GM12878 (cell line): ENCODE results near the gene CIROP. TPM values are rescaled to one million over a fixed set of nuclear protein-coding genes. Genes with fewer than 3 reads are reported as not detected.

Experiments used
- BRCA1 ChIP-seq: IDR thresholded peaks from 2 replicates; pipeline ENCODE4 v1.6.1; 2011; ENCODE audit warnings: low read depth, low read length, improper control_type of control experiment
- DPF2 ChIP-seq: fragments of 450-650 bp; IDR thresholded peaks from 2 replicates; pipeline ENCODE4 v1.6.1; 2017; ENCODE audit warnings: mild to moderate bottlenecking
- IKZF2 ChIP-seq, 2 experiments: fragments of 450-650 bp; IDR thresholded peaks; 2 replicates each; pipeline ENCODE4 v1.6.1; 2017; ENCODE audit warnings: mild to moderate bottlenecking in 2 of 2, moderate library complexity in 2 of 2
- LARP7 ChIP-seq: fragments of 450-650 bp; IDR thresholded peaks from 2 replicates; pipeline ENCODE4 v1.6.1; 2017; ENCODE audit warnings: mild to moderate bottlenecking
- NBN ChIP-seq: fragments of 450-650 bp; IDR thresholded peaks from 2 replicates; pipeline ENCODE4 v1.6.1; 2016
- NFYA ChIP-seq: IDR thresholded peaks from 2 replicates; pipeline ENCODE4 v1.6.1; 2011; ENCODE audit warnings: low read depth, mild to moderate bottlenecking, low read length, improper control_type of control experiment, borderline replicate concordance
- NR2F1 ChIP-seq: fragments of 450-650 bp; conservative IDR thresholded peaks from 2 replicates; pipeline ENCODE4 v1.6.1; 2017; ENCODE audit warnings: mild to moderate bottlenecking
- PML ChIP-seq: IDR thresholded peaks from 2 replicates; pipeline ENCODE4 v1.6.1; 2012; ENCODE audit warnings: low read length, inconsistent platforms
- POLR2AphosphoS2 ChIP-seq: IDR thresholded peaks from 2 replicates; pipeline ENCODE4 v1.6.1; 2011; ENCODE audit warnings: low read depth, mild to moderate bottlenecking, low read length, improper control_type of control experiment, moderate library complexity
- RAD51 ChIP-seq: fragments of 450-650 bp; IDR thresholded peaks from 2 replicates; pipeline ENCODE4 v1.6.1; 2016; ENCODE audit warnings: moderate library complexity, mild to moderate bottlenecking, inconsistent platforms
- SMC3 ChIP-seq: IDR thresholded peaks from 2 replicates; pipeline ENCODE4 v1.6.1; 2011; ENCODE audit warnings: low read length, improper control_type of control experiment, borderline replicate concordance
- SRF ChIP-seq, 2 experiments: IDR thresholded peaks; 2 replicates each; pipeline ENCODE4 v1.6.1; 2011; ENCODE audit warnings: low read depth in 2 of 2, low read length in 2 of 2, mild to moderate bottlenecking in 1 of 2, moderate library complexity in 1 of 2
- TCF12 ChIP-seq: IDR thresholded peaks from 2 replicates; pipeline ENCODE4 v1.6.1; 2011; ENCODE audit warnings: low read depth, mild to moderate bottlenecking, low read length
- WRNIP1 ChIP-seq: IDR thresholded peaks from 2 replicates; pipeline ENCODE4 v1.6.1; 2011; ENCODE audit warnings: low read depth, low read length, improper control_type of control experiment, borderline replicate concordance
- polyA plus RNA-seq, 11 experiments: library from polyadenylated mRNA; depleted of rRNA in 4 of 11; unstranded in 6 of 11; stranded (reverse) in 5 of 11; fragments of >200 nt; fragmentation: Nextera tagmentation in 4 of 11; fragmentation: Illumina TruSeq in 1 of 11; extraction: Ambion mirVana in 4 of 11; extraction: Trizol in 1 of 11; gene quantifications; 1 replicate in 1 of 11; 2 replicates in 10 of 11; pipeline versions ENCODE4 v1.2.1 to v1.2.3, GENCODE V29; 2011 to 2016; ENCODE audit warnings: inconsistent platforms in 2 of 11, missing spikeins in 2 of 11, low read depth in 1 of 11
- total RNA-seq, 4 experiments: library from RNA; depleted of rRNA in 3 of 4; stranded (reverse); fragments of >200 nt in 3 of 4; fragmentation: Illumina TruSeq in 1 of 4; extraction: Trizol in 1 of 4; gene quantifications; 2 replicates each; pipeline versions ENCODE4 v1.2.1 to v1.2.3, GENCODE V29; 2013 to 2021
- TF ChIP-seq, protein P1 (sequence below), 3 experiments: IDR thresholded peaks in 2 of 3; conservative IDR thresholded peaks in 1 of 3; 2 replicates each; pipeline ENCODE4 v1.5.1; 2011; ENCODE audit warnings: low read depth in 3 of 3, low read length in 3 of 3, mild to moderate bottlenecking in 3 of 3, control low read depth in 2 of 3, moderate library complexity in 2 of 3, inconsistent platforms in 1 of 3, mixed read lengths in 1 of 3; ENCODE audit not compliant: control insufficient read depth in 2 of 3, insufficient read depth in 1 of 3; ENCODE audit errors: extremely low read depth in 1 of 3
- TF ChIP-seq, protein P2 (sequence below): fragments of 450-650 bp; conservative IDR thresholded peaks from 2 replicates; pipeline ENCODE4 v1.6.1; 2017; ENCODE audit warnings: mild to moderate bottlenecking, moderate library complexity

CIROP gene
- total and polyA plus RNA-seq, 10 of the 15 experiments (the other 5 are each of a cell fraction or from before 2014, with no cell fraction given), result not detected

DNA sequence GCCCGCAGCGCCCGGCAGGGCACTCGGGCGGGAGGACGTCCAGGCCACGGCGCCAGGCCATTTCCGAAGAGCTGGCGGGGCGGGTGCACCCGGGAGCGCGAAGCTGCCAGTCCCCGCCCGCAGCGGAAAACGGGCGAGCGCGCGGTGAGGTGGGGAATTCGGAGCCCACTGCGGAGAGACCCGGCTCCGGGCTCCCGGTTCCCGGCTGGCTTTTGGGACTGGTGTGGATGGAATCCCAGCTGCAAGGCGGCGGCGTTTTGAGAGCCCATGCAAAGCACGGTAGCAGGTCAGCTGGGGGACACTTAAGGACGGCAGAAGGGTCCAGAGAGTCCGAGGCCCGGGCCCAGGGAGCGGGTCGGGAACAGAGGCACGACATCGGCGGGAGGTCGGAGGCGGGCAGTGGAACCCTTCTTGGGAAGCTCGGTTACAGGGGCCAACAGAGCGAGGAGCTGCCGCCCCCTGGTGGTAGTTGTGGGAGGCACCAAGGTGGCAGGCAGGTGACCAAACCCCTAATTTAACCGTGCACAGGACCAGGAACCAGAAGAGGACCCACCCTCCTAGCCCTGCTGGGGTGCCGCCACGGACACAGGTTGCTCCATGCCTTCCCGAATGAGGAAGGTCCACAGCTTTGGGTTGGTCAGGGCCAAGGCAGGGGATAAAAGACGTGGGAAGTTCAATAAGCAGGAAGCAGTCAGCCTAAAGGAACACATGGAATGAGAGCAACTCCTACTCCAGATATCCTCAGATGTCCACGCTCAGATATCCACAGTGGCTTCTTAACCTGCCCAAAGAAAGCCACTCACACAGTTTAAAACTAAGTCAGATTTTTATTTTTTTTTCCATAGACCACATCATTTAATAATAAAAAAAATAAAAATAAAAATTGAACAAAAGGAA is 46.8 kb downstream of the CIROP start (continued):
- TF ChIP-seq, protein P1, sequence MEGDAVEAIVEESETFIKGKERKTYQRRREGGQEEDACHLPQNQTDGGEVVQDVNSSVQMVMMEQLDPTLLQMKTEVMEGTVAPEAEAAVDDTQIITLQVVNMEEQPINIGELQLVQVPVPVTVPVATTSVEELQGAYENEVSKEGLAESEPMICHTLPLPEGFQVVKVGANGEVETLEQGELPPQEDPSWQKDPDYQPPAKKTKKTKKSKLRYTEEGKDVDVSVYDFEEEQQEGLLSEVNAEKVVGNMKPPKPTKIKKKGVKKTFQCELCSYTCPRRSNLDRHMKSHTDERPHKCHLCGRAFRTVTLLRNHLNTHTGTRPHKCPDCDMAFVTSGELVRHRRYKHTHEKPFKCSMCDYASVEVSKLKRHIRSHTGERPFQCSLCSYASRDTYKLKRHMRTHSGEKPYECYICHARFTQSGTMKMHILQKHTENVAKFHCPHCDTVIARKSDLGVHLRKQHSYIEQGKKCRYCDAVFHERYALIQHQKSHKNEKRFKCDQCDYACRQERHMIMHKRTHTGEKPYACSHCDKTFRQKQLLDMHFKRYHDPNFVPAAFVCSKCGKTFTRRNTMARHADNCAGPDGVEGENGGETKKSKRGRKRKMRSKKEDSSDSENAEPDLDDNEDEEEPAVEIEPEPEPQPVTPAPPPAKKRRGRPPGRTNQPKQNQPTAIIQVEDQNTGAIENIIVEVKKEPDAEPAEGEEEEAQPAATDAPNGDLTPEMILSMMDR (IDR thresholded peaks at IDR 0.05 in 2 of 3, conservative IDR thresholded peaks at IDR 0.05 in 1 of 3; ENCODE audit: control insufficient read depth in 2 of 3, extremely low read depth in 1 of 3, insufficient read depth in 1 of 3, low read depth in 3 of 3, low read length in 3 of 3), result peak; percentile 92 to 97 (median 96); a peak in 5 of 6 replicates
- TF ChIP-seq NR2F1 (0 out of 2 replicates have a peak, but pooled peaks have one; percentile 33), BRCA1 (no peak), IKZF2 (IDR thresholded peaks at IDR 0.05) (peak; percentile 79 to 81), SRF (IDR thresholded peaks at IDR 0.05; ENCODE audit: low read depth in 2 of 2, low read length in 2 of 2) (0 out of 4 replicates have a peak, but pooled peaks of 1 of the 2 experiments have one; percentile 35), DPF2 (0 out of 2 replicates have a peak, but pooled peaks have one; percentile 50), TCF12 (peak; percentile 16; the same call in 1 of the 2 replicates), RAD51 (no peak), WRNIP1 (no peak), POLR2AphosphoS2 (0 out of 2 replicates have a peak, but pooled peaks have one; percentile 42), PML (no peak; the same call in none of the 2 replicates), NFYA (no peak), NBN (peak; percentile 60; the same call in 1 of the 2 replicates), SMC3 (peak; percentile 92), LARP7 (peak; percentile 15; the same call in 1 of the 2 replicates)
- TF ChIP-seq, protein P2, sequence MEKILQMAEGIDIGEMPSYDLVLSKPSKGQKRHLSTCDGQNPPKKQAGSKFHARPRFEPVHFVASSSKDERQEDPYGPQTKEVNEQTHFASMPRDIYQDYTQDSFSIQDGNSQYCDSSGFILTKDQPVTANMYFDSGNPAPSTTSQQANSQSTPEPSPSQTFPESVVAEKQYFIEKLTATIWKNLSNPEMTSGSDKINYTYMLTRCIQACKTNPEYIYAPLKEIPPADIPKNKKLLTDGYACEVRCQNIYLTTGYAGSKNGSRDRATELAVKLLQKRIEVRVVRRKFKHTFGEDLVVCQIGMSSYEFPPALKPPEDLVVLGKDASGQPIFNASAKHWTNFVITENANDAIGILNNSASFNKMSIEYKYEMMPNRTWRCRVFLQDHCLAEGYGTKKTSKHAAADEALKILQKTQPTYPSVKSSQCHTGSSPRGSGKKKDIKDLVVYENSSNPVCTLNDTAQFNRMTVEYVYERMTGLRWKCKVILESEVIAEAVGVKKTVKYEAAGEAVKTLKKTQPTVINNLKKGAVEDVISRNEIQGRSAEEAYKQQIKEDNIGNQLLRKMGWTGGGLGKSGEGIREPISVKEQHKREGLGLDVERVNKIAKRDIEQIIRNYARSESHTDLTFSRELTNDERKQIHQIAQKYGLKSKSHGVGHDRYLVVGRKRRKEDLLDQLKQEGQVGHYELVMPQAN, result peak; percentile 18; the same call in 1 of the 2 replicates
- TF ChIP-seq, all 136 proteins: peak for 34
